Measurements from ENCODE around the gene SIAH3.

SIAH3 gene

GRCh38 chr13:45870232-45870631 lies 18.7 kb upstream of the SIAH3 start:
- TF ChIP-seq, protein P1, sequence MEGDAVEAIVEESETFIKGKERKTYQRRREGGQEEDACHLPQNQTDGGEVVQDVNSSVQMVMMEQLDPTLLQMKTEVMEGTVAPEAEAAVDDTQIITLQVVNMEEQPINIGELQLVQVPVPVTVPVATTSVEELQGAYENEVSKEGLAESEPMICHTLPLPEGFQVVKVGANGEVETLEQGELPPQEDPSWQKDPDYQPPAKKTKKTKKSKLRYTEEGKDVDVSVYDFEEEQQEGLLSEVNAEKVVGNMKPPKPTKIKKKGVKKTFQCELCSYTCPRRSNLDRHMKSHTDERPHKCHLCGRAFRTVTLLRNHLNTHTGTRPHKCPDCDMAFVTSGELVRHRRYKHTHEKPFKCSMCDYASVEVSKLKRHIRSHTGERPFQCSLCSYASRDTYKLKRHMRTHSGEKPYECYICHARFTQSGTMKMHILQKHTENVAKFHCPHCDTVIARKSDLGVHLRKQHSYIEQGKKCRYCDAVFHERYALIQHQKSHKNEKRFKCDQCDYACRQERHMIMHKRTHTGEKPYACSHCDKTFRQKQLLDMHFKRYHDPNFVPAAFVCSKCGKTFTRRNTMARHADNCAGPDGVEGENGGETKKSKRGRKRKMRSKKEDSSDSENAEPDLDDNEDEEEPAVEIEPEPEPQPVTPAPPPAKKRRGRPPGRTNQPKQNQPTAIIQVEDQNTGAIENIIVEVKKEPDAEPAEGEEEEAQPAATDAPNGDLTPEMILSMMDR (IDR thresholded peaks at IDR 0.05; ENCODE audit: low read depth, low read length, missing control alignments), result no peak
- no peak overlapping the region for H3K4me3 ChIP-seq (ENCODE audit: low read depth, low read length)
- H3K27me3 ChIP-seq (replicated peaks), result no peaks in the 10 kb centered on the region
- no peak overlapping the region for H3K27ac ChIP-seq
- H3K36me3 ChIP-seq (replicated peaks), result no peaks in the 10 kb centered on the region
- no peak for DNase-seq
- in situ Hi-C loops (cut with HindIII; ENCODE audit: low pct_ligation_motif_present, low sequenced_read_pairs), result no loop called here

DNA sequence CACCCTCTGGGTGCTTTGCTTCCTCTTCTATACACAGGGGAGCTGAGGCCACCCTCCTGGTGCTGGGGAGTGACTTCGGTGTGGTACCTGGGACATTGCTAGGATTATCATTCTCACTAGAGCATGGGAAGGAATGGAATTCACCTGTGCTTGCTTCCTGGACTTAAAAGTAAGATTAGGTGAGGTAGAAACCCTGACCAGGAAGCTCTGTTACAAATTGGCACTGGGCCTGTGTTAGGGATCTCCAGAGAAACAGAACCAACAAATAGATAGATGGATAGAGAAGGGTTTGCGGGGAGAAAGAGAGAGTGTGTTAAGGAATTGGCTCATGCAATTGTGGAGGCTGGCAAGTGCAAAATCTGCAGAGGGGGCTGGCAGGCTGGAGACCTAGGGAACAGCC lies 13.9 kb upstream of the SIAH3 start:
- TF ChIP-seq, protein P1 (IDR thresholded peaks at IDR 0.05; ENCODE audit: low read depth, low read length, missing control alignments), result no peak
- DNase-seq, result no peak
- Histone ChIP-seq H3K36me3 (replicated peaks) (no peaks in the 10 kb centered on the region), H3K27me3 (replicated peaks) (no peaks in the 10 kb centered on the region), H3K4me3 (ENCODE audit: low read depth, low read length) (no peak overlapping the region), H3K27ac (no peak overlapping the region)
- in situ Hi-C loops (cut with HindIII; ENCODE audit: low pct_ligation_motif_present, low sequenced_read_pairs), result no loop called here

GRCh38 chr13:45863709-45864590 lies 12.4 kb upstream of the SIAH3 start:
- no peak for DNase-seq
- H3K27me3 ChIP-seq (replicated peaks), result no peaks in the 10 kb centered on the region
- in situ Hi-C loops (cut with HindIII; ENCODE audit: low pct_ligation_motif_present, low sequenced_read_pairs), result no loop called here
- no peak overlapping the region for H3K27ac ChIP-seq
- H3K36me3 ChIP-seq (replicated peaks), result no peaks in the 10 kb centered on the region
- TF ChIP-seq, protein P1 (IDR thresholded peaks at IDR 0.05; ENCODE audit: low read depth, low read length, missing control alignments), result no peak
- H3K4me3 ChIP-seq (ENCODE audit: low read depth, low read length), result no peak overlapping the region

- no peak for DNase-seq
- no peak overlapping the region for H3K27ac ChIP-seq
- H3K27me3 ChIP-seq (replicated peaks), result no peaks in the 10 kb centered on the region
- H3K36me3 ChIP-seq (replicated peaks), result no peaks in the 10 kb centered on the region
- H3K4me3 ChIP-seq (ENCODE audit: low read depth, low read length), result no peak overlapping the region
- in situ Hi-C loops (cut with HindIII; ENCODE audit: low pct_ligation_motif_present, low sequenced_read_pairs), result no loop called here
- TF ChIP-seq, protein P1 (IDR thresholded peaks at IDR 0.05; ENCODE audit: low read depth, low read length, missing control alignments), result no peak
Observed at GRCh38 chr13:45861322-45861721, 9.8 kb upstream of the SIAH3 start.

- H3K27me3 ChIP-seq (replicated peaks), result no peaks in the 10 kb centered on the region
- no peak overlapping the region for H3K27ac ChIP-seq
- no peak for DNase-seq
- no peaks in the 10 kb centered on the region for H3K36me3 ChIP-seq (replicated peaks)
- no peak overlapping the region for H3K4me3 ChIP-seq (ENCODE audit: low read depth, low read length)
- TF ChIP-seq, protein P1 (IDR thresholded peaks at IDR 0.05; ENCODE audit: low read depth, low read length, missing control alignments), result no peak
- in situ Hi-C loops (cut with HindIII; ENCODE audit: low pct_ligation_motif_present, low sequenced_read_pairs), result no loop called here
Observed at GRCh38 chr13:45860240-45860639, 8.7 kb upstream of the SIAH3 start.
